Effector CD8-positive, alpha-beta T cell (primary cell): ENCODE measurements around the gene KRTAP4-9.
"Not testable (repeated sequence)": the region's sequence is repeated elsewhere in the genome, so short reads cannot be mapped to it uniquely, and the experiment has no call there.

Experiments used
- DNase-seq: peaks from one replicate; lab custom pipeline; 2025; lab: John Stamatoyannopoulos, UW
- total RNA-seq, 4 experiments: gene quantifications; one replicate each; lab custom pipeline; 2026; lab: John Stamatoyannopoulos, UW

The KRTAP4-9 gene
- total RNA-seq = 0 reads per million in 4 experiments

- not testable (repeated sequence) for DNase-seq
These were observed at the start of gene KRTAP4-9 for GRCh38 chr17:41105347-41105746. Gene KRTAP4-9, plus strand, starts transcription at chr17:41105389. Its CDS starts 0 bp downstream, at chr17:41105389.

- no peak for DNase-seq
These were observed 47.6 kb upstream of the KRTAP4-9 start for GRCh38 chr17:41057547-41057946.

GRCh38 chr17:41058741-41059140 lies 46.4 kb upstream of the KRTAP4-9 start:
- DNase-seq = no peak

GRCh38 chr17:41059276-41060051 lies 45.7 kb upstream of the KRTAP4-9 start:
- not testable (repeated sequence) for DNase-seq

GRCh38 chr17:41060052-41060604 lies 45.1 kb upstream of the KRTAP4-9 start, which contains the start of gene KRTAP2-3:
Gene KRTAP2-3, minus strand, starts transcription at chr17:41060114. Its CDS starts 64 bp downstream, at chr17:41060050.
- DNase-seq = no peak

- DNase-seq = no peak
These were observed 43.2 kb upstream of the KRTAP4-9 start for GRCh38 chr17:41061964-41062363.

GRCh38 chr17:41063449-41063848 lies 41.7 kb upstream of the KRTAP4-9 start:
- DNase-seq = no peak

- no peak for DNase-seq
These were observed 40.9 kb upstream of the KRTAP4-9 start for GRCh38 chr17:41064301-41064700.

GRCh38 chr17:41065016-41065689 lies 40.0 kb upstream of the KRTAP4-9 start:
- not testable (repeated sequence) for DNase-seq

- DNase-seq = no peak
These were observed 39.2 kb upstream of the KRTAP4-9 start, which contains the start of gene KRTAP2-4 for GRCh38 chr17:41065829-41066624. Gene KRTAP2-4, minus strand, starts transcription at chr17:41065879. Its CDS starts 34 bp downstream, at chr17:41065845.

GRCh38 chr17:41067281-41067680 lies 37.9 kb upstream of the KRTAP4-9 start:
- DNase-seq = no peak

GRCh38 chr17:41069031-41069430 lies 36.2 kb upstream of the KRTAP4-9 start:
- no peak for DNase-seq

- no peak for DNase-seq
These were observed 33.4 kb upstream of the KRTAP4-9 start for GRCh38 chr17:41071606-41072360.

- no peak for DNase-seq
These were observed 31.5 kb upstream of the KRTAP4-9 start for GRCh38 chr17:41073676-41074075.

- no peak for DNase-seq
These were observed 28.4 kb upstream of the KRTAP4-9 start for GRCh38 chr17:41076788-41077187.

GRCh38 chr17:41082626-41083025 lies 22.6 kb upstream of the KRTAP4-9 start:
- DNase-seq = no peak

GRCh38 chr17:41083427-41083826 lies 21.8 kb upstream of the KRTAP4-9 start:
- DNase-seq = not testable (repeated sequence)

GRCh38 chr17:41084100-41084856 lies 20.9 kb upstream of the KRTAP4-9 start, which contains the start of gene KRTAP4-7:
Gene KRTAP4-7, plus strand, starts transcription at chr17:41084150. Its CDS starts 57 bp downstream, at chr17:41084207.
- not testable (repeated sequence) for DNase-seq

- not testable (repeated sequence) for DNase-seq
These were observed 16.3 kb upstream of the KRTAP4-9 start for GRCh38 chr17:41088760-41089352.

GRCh38 chr17:41096055-41096454 lies 9.1 kb upstream of the KRTAP4-9 start:
- no peak for DNase-seq
